ENCODE measurements around the gene NFE2L2. TPM values are rescaled to one million over a fixed set of nuclear protein-coding genes. Genes with fewer than 3 reads are reported as not detected.
"Not testable (repeated sequence)": the region's sequence is repeated elsewhere in the genome, so short reads cannot be mapped to it uniquely, and the experiment has no call there.

NFE2L2 gene
- total RNA-seq, 2 donors from 2014 or later, result 45.1 to 55.4 TPM

GRCh38 chr2:177207101-177207500, 57.4 kb downstream of the NFE2L2 start:
- peaks cover 0 to 3% (median 0%) of the 10 kb centered on the region in 3 donors for H3K9me3 ChIP-seq
- H3K4me1 ChIP-seq, result peaks cover 16% of the 10 kb centered on the region
- no peak overlapping the region for H3K4me3 ChIP-seq
- DNase-seq (no peak), ATAC-seq (no peak)
- H3K27ac ChIP-seq, result no peak overlapping the region
- no peaks in the 10 kb centered on the region for H3K27me3 ChIP-seq
- H3K36me3 ChIP-seq (replicated peaks in 1 of 2; ENCODE audit: insufficient read depth in 1 of 2, low read depth in 2 of 2), result no peaks in the 10 kb centered on the region
- intact Hi-C loops (cut with DNase I), result no loop called here
- 55 to 59% methylated on average over 2 of the region's 2 CpGs for WGBS, 2 donors
- TF ChIP-seq POLR2A (IDR thresholded peaks at IDR 0.05) (no peak), CTCF (IDR thresholded peaks at IDR 0.05) (no peak)

GRCh38 chr2:177204417-177204816, 60.1 kb downstream of the NFE2L2 start:
- ATAC-seq (no peak), DNase-seq (no peak)
- Histone ChIP-seq H3K9me3 (peaks cover 0 to 3% (median 0%) of the 10 kb centered on the region in 3 donors), H3K27me3 (no peaks in the 10 kb centered on the region), H3K36me3 (replicated peaks in 1 of 2; ENCODE audit: insufficient read depth in 1 of 2, low read depth in 2 of 2) (no peaks in the 10 kb centered on the region), H3K4me1 (peaks cover 5% of the 10 kb centered on the region), H3K27ac (no peak overlapping the region), H3K4me3 (no peak overlapping the region)
- TF ChIP-seq CTCF (IDR thresholded peaks at IDR 0.05) (no peak), POLR2A (IDR thresholded peaks at IDR 0.05) (no peak)
- intact Hi-C loops (cut with DNase I), result no loop called here
- 81 to 88% methylated on average over 3 of the region's 3 CpGs for WGBS, 2 donors

GRCh38 chr2:177201919-177202346, 62.6 kb downstream of the NFE2L2 start:
- no peak for ATAC-seq
- Histone ChIP-seq H3K9me3 (peaks cover 0 to 3% (median 0%) of the 10 kb centered on the region in 3 donors), H3K36me3 (replicated peaks in 1 of 2; ENCODE audit: insufficient read depth in 1 of 2, low read depth in 2 of 2) (no peaks in the 10 kb centered on the region), H3K4me1 (peaks cover 1% of the 10 kb centered on the region), H3K4me3 (no peak overlapping the region), H3K27ac (no peak overlapping the region), H3K27me3 (no peaks in the 10 kb centered on the region)
- no peak for DNase-seq
- 56 to 64% methylated on average over 3 of the region's 3 CpGs for WGBS, 2 donors
- intact Hi-C loops (cut with DNase I), result no loop called here
- TF ChIP-seq POLR2A (IDR thresholded peaks at IDR 0.05), result no peak
- no peak for TF ChIP-seq CTCF (IDR thresholded peaks at IDR 0.05)

GRCh38 chr2:177200419-177200818, 64.1 kb downstream of the NFE2L2 start:
- WGBS, 2 donors, result 98% methylated on average over 7 of the region's 7 CpGs
- H3K9me3 ChIP-seq; H3K4me3 ChIP-seq; DNase-seq; H3K36me3 ChIP-seq (replicated peaks in 1 of 2; ENCODE audit: insufficient read depth in 1 of 2, low read depth in 2 of 2); H3K27ac ChIP-seq; intact Hi-C loops (cut with DNase I); ATAC-seq; H3K27me3 ChIP-seq; H3K4me1 ChIP-seq: not testable (repeated sequence)

GRCh38 chr2:177195194-177195593, 69.3 kb downstream of the NFE2L2 start:
- ATAC-seq, result no peak
- intact Hi-C loops (cut with DNase I), result no loop called here
- Histone ChIP-seq H3K4me1 (no peaks in the 10 kb centered on the region), H3K27ac (no peak overlapping the region), H3K27me3 (no peaks in the 10 kb centered on the region), H3K4me3 (no peak overlapping the region), H3K9me3 (no peaks in the 10 kb centered on the region), H3K36me3 (replicated peaks in 1 of 2; ENCODE audit: insufficient read depth in 1 of 2, low read depth in 2 of 2) (no peaks in the 10 kb centered on the region)
- 42 to 54% methylated on average over 1 of the region's 1 CpG for WGBS, 2 donors
- TF ChIP-seq POLR2A (IDR thresholded peaks at IDR 0.05) (no peak), CTCF (IDR thresholded peaks at IDR 0.05) (peak in 1 of 7 experiments; percentile 3)
- no peak for DNase-seq
